Stimulated activated CD8-positive, alpha-beta memory T cell treated with anti-CD3 and anti-CD28 coated beads, Interleukin-12 subunit alpha, Interleukin-12 subunit beta, amount 100 ng/mL, for 24 hours (primary cell): ENCODE measurements around the gene UBIAD1.

Experiments used
- DNase-seq: peaks from one replicate; pipeline ENCODE4 v3.0.0-alpha.2; 2020; ENCODE audit errors: extremely low read depth

The UBIAD1 gene

DNA sequence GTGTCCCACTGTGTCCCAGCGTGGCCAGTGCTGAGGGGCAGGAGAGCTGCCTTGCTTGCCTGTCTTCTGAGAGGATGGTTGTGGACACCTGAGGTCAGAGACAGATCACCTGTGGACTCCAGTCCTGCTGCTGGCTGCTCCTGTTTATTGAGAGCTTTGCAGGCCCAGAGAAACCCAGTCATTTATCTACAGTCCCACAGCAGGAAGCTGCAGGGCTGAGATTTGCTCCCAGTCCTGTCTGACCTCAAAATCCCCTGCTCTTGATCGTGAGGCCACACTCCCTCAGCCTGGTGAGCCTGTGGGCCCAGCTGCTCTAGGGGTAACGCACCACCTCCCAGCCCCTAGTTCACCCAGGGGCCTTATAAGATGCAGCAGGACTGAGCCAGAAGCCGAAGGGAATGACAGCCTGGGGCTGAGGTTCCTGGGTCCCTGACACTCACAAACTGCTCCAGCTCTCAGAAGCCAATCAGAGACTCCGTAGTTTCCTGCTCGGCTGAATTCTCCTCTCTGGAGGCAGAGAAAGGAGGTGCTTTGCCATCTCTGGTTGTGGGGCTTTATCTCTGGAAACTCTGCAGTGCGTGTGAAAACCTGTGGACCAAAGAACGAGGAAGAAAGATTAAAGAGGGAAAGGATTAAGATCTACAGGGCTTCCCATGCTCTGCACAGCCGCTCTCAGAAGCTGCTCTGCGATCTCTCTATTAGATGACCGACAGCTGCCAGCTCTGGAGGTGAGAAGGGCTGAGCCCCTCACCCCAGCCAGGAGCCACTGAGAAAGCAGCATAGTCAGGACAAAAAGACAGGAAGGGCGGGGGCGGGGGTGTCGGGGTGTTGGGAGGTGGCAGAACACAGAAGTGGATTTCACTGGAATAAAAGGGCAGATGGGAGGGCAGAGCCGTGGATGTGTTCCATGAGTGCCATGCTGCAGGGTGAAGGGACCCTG, 39.1 kb downstream of the UBIAD1 start:
- no peak for DNase-seq

DNA sequence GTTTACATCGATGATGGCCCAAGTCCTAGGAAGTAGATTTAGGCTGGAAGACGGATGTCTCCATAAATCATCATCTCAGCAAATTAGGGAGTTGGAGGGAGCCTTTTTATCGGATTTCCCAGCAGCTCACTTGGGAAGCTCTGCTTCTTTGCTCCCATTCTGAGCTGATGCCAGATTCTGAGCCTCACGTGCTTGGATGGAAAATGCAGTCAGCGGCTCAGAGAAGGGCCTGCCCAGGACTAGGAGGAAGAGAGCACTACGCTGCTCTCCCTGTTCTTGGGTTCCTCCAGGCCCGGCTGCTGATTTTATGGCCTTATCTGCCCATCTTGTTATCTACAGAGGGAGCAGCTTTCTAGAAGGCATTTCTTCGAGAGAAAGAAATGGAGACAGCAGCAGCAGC, 42.0 kb downstream of the UBIAD1 start:
- no peak for DNase-seq

DNA sequence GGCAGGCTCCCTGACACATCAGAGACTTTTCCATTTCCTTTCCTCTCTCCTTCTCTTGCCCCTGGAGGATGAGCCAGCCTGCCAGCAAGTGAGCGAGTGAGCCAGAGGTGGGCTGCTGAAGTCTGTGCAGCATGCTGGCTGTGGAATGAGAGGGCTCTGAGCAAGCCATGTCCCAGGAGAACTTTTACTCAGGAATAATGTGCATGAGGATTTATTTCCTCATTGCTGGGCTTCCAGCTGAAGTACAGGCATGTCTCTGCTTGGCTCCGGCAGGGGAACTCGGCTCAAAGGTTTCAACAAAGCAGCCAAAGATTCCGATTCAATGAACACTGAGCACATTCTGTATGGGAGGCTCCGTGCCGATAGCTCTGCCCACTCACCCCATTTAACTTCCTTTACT, 43.7 kb downstream of the UBIAD1 start:
- DNase-seq = no peak

DNA sequence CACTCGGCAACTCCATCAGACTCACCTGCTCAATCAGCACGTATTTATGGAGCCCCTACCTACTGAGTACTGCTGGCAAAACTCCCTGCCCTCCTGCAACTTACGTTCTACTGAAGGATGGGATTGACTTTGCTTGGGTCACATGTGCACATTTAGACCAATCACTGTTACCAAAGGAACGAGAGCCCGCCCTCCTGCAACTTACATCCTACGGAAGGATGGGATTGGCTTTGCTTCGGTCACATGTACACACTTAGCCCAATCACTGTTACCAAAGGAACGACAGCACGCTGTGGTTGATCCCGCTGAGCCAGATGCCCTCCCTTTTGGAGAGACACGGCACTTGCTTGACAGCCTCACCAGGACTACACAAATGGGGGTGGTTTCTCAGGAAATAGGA, 46.0 kb downstream of the UBIAD1 start:
- no peak for DNase-seq

DNA sequence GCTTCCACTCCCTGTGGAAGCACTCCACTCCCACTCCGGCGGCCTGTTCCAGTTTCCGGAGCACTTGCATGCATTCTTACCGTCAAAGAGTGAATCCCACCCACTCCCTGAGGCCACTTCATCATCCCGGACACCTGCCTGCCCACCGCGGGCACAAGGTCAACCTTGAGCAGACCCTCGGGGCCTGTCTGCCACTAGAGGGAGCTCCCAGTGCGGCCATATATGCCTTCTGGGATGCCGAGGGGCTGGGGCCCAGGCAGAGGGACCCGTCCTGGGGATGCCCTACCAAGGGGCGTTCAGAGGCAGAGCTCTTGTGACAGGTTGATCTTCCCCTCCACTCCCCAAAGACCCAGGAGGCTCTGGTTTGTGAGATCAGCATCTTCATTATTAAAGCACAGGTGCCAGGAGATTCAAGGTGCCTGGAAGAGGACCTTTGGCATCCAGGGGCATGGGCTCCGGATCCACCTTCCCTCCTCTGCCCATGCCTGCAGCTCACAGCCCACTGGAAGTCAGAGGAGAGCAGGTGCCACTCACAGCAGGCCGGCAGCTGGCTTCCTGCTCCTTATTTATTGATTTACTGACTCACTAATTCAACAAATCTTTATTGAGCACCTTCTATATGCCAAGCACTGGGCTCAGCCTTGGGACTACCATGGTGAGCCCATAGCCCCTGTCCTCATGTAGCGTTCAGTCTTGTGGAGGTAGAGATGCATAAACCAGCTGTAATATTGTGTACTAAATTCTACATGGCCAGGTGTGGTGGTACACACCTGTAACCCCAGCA, 47.3 kb downstream of the UBIAD1 start:
- DNase-seq = no peak

DNA sequence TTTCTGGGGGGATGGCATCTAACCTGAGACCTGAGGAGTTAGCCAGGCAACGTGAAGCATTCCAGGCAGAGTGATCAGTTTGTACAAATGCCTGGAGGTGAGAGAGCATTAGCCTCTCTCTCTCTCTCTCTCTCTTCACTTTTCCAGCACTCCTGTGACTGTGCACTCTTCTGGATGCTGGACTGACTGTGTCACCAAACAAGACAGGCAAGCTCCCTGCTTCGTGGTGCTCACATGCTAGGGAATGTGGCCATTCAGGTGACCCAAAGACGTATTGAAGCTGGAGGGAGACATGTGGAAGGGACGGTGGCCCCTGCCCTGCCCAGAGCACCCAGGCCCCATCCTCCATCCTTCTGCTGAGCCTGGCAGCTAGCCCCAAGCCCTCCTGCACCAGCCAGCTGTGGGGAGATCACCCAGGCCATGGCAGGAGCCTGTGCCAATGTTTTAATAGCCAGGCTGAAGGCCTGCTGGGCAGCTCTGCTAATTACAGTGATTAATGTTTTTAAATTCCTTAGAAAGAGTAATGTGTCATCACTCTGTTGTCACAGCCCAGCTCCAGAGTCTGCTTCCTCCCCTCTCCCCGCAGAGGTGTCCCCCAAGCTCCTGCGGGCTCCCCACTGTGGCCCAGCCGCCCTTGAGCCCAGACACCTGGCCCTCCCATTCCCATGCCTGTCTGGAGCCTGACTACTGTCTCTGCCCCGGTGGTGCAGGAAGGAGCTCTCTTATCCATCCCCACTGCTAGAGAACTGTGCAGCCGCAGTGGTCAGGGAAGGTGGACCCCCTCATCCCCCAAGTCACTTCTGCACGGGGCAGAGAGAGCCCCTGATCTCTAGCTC, 48.9 kb downstream of the UBIAD1 start:
- no peak for DNase-seq

DNA sequence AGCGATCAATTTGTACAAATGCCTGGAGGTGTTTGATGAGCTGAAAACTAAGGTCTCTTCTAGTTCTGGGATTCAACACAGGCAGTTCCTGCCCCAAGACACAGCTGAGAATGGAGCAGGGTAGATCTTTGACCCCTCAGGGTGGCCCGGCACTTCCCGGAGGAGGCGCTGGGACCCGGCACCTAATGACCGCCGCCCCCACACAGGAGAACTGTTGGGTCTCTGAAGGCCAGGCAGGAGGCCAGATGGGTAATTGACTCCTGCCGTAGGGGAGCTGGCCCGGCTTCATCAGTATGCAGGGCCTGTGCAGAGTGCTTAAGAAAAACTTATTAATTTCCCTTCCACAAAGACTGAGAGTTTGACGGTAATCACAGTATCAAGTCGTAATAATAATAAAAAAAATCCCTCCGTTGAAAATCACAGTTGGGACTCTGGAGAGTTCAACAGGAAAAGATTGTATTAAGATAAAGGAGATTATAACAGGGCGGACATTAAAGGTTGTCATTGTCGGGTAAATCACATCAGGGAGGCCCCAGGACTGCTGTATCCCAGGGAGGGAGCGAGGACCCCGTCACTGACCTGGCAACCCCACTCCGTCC, 51.7 kb downstream of the UBIAD1 start:
- no peak for DNase-seq

DNA sequence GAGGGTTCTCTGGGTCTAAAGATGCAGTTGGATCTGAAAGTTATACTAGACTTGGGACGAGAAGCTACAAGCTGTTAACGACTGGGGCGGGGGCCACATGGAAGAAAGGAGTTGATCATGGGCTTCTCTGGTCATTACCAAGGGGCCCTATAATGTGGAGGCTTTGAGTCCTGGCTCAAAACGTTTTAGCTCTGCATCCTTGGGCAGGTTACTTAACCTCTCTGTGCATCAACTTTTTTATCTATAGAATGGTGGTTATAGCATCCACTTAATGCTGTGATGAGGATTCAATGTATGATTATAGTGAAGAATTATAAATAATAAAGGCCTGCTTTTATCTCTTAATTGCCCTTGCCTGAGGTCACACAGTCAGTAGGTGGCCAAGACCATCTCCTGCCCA, 53.1 kb downstream of the UBIAD1 start:
- DNase-seq = no peak

DNA sequence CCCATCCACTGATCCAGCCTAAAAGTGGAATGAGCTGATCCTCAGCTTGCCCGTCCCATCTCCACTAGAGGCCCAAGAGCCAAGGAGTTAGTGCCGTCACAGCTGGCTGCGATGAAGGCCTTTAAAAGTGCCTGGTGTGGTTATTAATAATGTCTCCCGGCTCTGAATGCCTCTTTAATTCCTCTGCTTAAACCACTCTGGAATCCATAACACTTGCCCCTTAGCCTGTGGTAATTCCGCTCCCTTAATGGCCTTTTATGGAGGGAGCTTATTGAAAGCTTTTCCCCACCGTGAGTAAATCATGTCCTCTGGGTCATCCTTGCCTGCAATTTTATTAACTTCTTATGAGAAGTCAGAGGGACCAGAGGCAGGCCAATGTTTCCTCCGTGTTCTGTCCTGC, 55.4 kb downstream of the UBIAD1 start:
- no peak for DNase-seq

DNA sequence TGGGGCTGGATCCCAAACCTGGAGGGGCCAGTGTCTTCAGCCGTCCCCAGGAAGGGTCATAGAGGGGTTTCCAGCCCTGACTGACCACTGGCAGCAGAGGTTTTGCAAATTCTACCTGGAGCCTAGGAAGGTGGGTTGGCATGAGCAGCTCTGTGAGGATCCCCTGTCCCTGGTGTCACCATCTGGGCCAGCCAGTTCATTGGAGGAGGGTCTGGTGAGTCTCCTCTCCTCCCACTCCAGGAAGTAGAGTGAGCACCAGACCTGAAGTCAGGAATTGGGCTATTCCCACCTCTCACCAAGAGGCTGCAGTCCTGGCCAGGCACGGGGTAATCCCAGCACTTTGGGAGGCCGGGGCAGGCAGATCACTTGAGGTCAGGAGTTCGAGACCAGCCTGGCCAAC, 57.4 kb downstream of the UBIAD1 start:
- DNase-seq = no peak

DNA sequence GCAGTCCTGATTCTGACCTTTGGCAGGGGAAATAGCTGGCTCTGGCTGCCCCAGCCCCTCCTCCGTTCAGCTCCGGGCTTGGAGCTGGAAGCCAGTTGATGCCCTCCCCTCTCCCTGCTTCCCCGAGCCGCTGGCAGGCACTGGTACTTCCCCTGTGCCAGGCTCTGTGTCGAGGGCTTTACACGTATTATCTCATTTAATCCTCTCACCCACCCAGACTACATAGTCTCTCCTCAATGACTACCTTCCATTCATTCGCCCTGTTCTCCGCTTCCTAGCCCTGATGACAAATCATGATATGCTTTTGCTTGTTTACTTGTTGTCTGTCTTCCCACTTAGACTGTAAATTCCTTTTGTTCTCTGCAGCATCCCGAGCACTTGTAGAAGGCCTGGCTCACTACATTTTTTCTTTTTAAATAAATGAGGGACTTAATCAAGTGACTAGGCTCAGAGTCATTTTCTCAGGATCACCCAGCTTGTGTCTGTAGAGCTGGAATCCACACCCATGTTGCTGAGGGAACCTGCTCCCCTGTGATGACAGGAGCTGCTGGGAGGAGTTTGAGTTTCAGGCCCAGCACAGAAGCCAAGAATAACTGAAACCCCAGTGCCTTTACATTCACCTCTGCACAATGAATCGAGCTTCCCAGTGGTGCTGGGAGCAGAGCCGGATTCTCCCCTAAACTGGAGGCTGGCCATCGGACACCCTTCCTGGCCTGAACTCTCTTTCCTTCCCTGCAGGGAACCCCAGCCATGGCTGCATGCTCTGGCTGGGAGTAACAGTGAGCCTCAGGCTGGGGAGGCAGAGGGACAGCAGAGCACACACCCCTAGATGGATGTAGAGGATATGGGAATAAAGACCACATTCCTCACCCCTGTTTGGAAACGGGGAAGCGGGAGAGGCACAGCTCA, 58.3 kb downstream of the UBIAD1 start:
- no peak for DNase-seq

DNA sequence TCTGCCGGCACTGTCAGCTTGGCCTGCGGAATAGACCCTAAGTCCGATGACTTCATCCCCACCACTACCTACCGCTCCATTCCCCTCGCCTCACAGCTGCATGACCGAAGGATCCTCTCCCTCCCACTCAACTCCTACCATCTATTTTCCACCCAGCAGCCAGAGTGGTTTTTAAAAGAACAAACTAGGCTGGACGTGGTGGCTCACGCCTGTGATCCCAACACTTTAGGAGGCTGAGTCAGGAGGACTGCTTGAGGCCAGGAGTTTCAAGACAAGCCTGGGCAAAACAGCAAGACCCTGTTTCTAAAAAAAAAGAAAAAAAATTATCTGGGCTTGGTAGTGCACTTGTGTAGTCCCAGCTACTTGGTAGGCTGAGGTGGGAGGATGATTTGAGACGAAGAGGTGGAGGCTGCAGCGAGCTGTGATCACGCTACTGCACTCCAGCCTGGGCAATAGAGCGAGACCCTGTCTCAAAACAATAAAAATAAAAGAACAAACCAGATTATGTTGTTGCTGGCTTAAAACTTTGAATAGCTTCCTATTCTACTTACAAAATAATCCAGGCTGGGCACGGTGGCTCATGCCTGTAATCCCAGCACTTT, 59.0 kb downstream of the UBIAD1 start:
- no peak for DNase-seq

DNA sequence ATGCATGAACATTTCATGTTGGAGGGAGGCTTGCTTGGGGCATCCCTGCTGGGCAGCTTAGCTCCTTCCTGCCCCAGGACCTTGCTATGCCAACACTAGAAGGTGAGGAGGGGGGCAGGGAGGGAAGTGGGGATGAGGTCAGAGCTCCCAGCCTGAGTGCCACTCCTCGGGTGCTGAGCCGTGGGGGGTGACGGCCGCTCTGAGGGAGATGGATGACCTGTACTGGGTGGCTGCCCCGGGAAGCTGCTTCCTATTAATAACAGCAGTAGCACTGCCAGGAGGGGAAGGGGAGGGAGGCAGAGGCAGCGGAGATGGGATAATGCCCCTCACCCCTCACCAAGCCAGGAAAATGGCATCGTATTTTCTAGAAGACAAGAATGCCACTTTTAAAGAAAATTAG, 60.6 kb downstream of the UBIAD1 start:
- no peak for DNase-seq

DNA sequence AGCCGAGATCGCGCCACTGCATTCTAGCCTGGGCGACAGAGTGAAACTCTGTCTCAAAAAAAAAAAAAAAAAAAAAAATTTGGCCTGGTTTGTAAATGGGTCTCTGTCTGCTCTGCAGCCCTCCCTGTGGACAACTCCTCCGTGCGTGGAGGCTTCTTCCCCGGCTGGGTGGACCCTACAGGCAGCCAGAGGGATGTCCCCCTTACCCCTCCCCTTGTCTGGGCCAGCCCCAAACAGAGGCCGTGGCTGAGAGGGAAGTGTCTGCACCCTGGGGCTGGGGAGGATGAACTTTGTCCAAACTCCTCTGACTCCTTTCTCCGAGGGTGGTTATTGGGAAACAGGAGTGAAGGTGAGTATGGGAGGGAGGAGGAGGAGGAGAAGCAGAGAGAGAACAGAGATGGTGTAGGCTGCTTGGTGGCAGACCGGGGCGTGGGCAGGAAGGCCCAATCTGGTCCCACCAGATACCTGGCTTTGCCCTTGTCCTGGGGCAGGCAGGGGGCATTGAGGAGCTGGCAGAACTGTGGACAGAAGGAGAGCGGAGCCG, 61.3 kb downstream of the UBIAD1 start:
- no peak for DNase-seq

DNA sequence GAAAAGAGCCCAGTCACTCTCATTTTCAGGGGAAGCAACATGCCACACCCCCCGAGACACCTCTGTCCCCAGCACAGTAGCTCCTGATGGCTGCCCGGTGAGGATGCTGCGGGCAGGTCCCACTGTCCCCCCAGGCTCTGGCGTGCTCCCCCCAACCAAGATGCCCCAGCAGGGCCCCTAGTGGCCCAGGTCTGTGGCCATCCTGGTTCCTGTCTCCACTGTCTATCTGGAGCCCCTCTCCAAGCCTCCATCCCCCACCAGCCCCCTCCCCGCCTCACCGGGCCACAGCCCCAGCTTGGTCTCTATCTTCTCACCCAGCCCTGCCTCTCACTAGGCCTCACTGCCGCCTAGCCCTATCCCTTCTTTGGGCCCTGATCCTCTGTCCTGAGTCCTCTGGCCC, 61.8 kb downstream of the UBIAD1 start:
- DNase-seq = no peak

DNA sequence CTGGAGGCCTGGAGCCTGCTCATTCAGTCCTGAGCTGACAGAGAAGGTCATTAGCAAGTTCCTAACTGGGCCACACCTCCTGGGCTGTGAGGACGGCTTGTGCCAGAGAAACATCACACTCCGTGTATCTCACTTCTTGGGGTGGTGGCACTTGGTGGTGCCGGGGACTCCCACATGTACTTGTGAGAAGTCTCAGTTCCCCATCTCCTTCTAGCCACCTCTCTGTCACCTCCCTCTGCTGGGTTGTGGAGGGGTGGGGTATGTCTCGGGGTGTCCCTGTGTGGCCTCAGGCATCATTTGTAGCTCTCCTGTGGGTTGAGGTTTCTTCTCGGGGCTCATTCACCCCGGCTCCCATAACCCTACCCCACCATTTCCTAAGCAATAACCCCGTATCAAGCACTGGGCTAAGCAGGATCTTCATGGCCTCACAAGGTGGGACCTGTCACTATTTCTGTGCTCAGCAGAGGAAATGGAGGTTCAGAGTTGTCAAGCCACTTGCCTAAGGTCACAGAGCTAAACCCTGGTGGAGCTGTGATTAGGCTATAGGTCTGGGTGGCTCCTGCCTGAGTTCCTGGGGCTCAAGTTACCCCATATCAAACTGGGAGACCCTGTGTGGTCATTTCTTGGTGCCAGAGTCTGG, 62.5 kb downstream of the UBIAD1 start:
- no peak for DNase-seq

DNA sequence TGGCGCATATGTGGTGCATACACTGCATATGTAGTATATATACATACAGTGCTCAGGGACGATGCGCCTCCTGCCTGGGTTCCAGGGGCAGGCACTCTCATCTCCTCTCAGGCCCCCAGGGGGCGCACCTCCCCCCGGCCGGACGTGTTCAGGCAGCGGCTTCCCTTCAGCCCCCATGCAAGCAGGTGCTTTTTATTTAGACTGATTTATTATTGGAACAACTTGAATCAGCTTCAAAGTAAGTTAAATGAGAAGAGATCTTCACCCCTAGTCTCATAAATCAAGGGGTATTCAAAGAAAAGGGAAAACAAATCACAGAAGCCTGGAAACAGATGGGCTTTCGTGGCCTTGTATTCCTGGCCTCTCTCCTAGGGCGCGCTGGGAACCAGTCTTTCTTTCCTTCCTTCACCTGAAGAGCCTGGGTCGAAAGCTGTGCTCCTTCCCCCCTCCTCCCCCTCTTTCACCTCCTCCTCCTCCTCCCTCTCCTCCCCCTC, 64.6 kb downstream of the UBIAD1 start:
- peak; percentile 37 for DNase-seq
